Pancreas (tissue), 10 donors: ENCODE measurements around the gene KLHL26. TPM values are rescaled to one million over a fixed set of nuclear protein-coding genes. Genes with fewer than 3 reads are reported as not detected.

Experiments
- ATAC-seq, 4 donors: fragments of 200-7000 bp; cut with Tn5 transposase; one replicate each; pipeline versions ENCODE4 v1.8.0 to v1.9.1; 2020; ENCODE audit warnings: mild to moderate bottlenecking in 4 of 4, moderate library complexity in 4 of 4
- DNase-seq, 6 donors: peaks; one replicate each; pipeline ENCODE4 v3.0.0-alpha.2; 2020
- FAIRE-seq: peaks from 2 replicates; lab custom pipeline; 2012; peaks lifted over from hg19 to GRCh38; lab: Jason Lieb, UNC
- H3K27ac ChIP-seq, 4 donors: fragments of 200-600 bp; sonication (generic); 1 replicate in 3 of 4; 2 replicates in 1 of 4; pipeline versions ENCODE4 v1.5.0 to v1.8.0; 2020
- H3K27me3 ChIP-seq, 4 donors: fragments of 200-600 bp; one replicate each; pipeline ENCODE4 v1.8.0; 2021
- H3K36me3 ChIP-seq, 3 donors: fragments of 200-600 bp; sonication (generic) in 1 of 3; one replicate each; pipeline versions ENCODE4 v1.5.0 to v1.8.0; 2020 to 2021
- H3K4me1 ChIP-seq, 3 donors: fragments of 200-600 bp; one replicate each; pipeline ENCODE4 v1.8.0; 2021
- H3K4me3 ChIP-seq, 4 donors: fragments of 200-600 bp; sonication (generic) in 2 of 4; one replicate each; pipeline versions ENCODE4 v1.5.0 to v1.8.0; 2020 to 2021
- H3K9me3 ChIP-seq, 4 donors: fragments of 200-600 bp; one replicate each; pipeline ENCODE4 v1.8.0; 2021
- WGBS, 2 donors: extraction: QIAGEN DNeasy Blood & Tissue Kit; methylation state at CpG; one replicate each; pipeline ENCODE4 v1.1.7; 2013; 5-methylcytosine and 5-hydroxymethylcytosine counted together
- intact Hi-C, 3 donors: fragments of 100-400 bp; cut with DNase I; formaldehyde crosslinking; loops; one replicate each; pipeline versions ENCODE4 v1.11.1 to v1.14.2; 2022
- polyA plus RNA-seq, 2 donors: library from polyadenylated mRNA; stranded (reverse); fragments of 200-250 nt; gene quantifications; one replicate each; pipeline ENCODE4 v1.2.3, GENCODE V29; 2013
- total RNA-seq, 6 donors: library from RNA; stranded (reverse); fragmentation: NEBNext Ultra II Directional in 4 of 6; extraction: Animal tissue kit (Norgen Biotek cat#: 25700) in 4 of 6; gene quantifications; one replicate each; pipeline versions ENCODE4 v1.2.1 to v1.2.4, GENCODE V29; 2021 to 2023
- TF ChIP-seq, protein P1 (sequence below), 4 donors: fragments of 200-600 bp; sonication (generic) in 3 of 4; IDR thresholded peaks; one replicate each; pipeline versions ENCODE4 v1.5.0 to v1.8.0; 2021; ENCODE audit warnings: antibody characterized with exemption in 4 of 4
- donor health status: healthy with polysubstance abuse.
- donor health status: DM: no; HTN: no; CAD: no; lungs with moderate emphysema.
- donor health status: DM: no; HTN: no; CAD: no.
- donor health status: control.
- donor health status: control.
- donor health status: Bipolar disorder and iron deficiency.
- donor health status: DM: yes; HTN: yes; CAD: no.
- donor health status: DM: no; HTN: no; CAD: no.
- donor health status: DM: no; HTN: no; CAD: no.
- donor health status: DM: yes; HTN: yes; CAD: no.

The KLHL26 gene
- total and polyA plus RNA-seq, 8 donors: 3.2 to 7.8 (median 5.0) TPM

DNA sequence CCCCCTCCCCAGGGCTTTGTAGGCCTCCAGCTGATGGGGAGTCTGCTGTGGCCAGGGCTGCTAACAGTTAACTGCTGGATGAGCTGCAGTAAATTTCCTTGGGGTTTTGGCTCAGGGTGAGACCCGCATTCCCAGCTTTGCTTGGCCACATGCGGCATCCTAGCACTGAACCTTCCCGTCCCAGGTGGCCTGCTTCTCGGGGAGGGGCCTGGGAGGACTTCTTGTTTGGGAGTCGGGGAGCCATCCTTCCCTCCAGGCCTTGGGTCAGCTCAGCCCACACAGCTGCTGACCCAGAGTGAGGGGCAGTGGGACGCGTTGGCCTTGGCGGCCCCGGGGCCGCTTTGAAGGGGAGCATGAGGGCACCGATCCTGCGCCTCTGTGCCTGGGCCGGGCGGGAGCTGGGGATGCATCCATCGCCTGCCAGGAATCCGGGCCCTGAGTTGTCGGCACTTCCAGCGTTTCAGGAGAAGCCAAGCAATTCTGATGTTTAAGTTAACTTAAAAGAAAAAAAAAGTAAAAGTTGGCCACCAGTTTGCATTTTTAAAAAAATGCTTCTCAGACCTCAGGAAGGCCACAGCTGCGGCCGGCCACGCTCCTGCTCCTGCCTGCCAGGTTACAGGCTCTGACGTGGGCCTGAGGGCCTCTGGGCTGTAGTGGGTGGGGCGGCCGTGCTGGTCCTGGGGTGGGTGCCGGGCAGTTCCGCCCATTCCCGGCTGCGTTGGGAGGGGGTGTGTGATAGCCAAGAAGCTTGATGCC lies 74.3 kb downstream of the KLHL26 start:
- no peak for FAIRE-seq
- Histone ChIP-seq H3K9me3 (no peaks in the 10 kb centered on the region), H3K4me3 (no peak overlapping the region), H3K27ac (no peak overlapping the region), H3K36me3 (no peaks in the 10 kb centered on the region), H3K4me1 (no peaks in the 10 kb centered on the region), H3K27me3 (no peaks in the 10 kb centered on the region)
- intact Hi-C loops: no loop called here
- peak in 3 of 4 donors; percentile 41 to 65 (median 55) for ATAC-seq
- TF ChIP-seq, protein P1, sequence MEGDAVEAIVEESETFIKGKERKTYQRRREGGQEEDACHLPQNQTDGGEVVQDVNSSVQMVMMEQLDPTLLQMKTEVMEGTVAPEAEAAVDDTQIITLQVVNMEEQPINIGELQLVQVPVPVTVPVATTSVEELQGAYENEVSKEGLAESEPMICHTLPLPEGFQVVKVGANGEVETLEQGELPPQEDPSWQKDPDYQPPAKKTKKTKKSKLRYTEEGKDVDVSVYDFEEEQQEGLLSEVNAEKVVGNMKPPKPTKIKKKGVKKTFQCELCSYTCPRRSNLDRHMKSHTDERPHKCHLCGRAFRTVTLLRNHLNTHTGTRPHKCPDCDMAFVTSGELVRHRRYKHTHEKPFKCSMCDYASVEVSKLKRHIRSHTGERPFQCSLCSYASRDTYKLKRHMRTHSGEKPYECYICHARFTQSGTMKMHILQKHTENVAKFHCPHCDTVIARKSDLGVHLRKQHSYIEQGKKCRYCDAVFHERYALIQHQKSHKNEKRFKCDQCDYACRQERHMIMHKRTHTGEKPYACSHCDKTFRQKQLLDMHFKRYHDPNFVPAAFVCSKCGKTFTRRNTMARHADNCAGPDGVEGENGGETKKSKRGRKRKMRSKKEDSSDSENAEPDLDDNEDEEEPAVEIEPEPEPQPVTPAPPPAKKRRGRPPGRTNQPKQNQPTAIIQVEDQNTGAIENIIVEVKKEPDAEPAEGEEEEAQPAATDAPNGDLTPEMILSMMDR (IDR thresholded peaks at IDR 0.05): no peak
- 66 to 73% methylated on average over 28 of the region's 28 CpGs for WGBS, 2 donors
- peak in 2 of 6 donors; percentile 36 to 40 for DNase-seq

DNA sequence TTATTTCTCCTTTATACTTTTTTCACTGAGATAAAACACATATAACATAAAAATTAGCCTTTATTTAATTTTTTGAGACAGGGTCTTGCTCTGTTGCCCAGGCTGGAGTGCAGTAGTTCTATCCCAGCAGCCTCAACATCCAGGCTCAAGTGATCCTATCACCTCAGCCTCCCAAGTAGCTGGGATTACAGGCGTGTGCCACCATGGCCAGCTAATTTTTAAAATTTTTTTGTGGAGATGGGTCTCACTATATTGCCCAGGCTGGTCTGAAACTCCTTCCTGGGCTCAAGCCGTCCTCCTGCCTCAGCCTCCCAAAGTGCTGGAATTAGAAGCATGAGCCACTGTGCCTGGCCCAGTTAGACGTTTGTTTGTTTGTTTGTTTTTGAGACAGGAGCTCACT lies 75.1 kb downstream of the KLHL26 start:
- DNase-seq (no peak), FAIRE-seq (no peak), ATAC-seq (no peak)
- intact Hi-C loops: no loop called here
- Histone ChIP-seq H3K27me3 (no peaks in the 10 kb centered on the region), H3K9me3 (no peaks in the 10 kb centered on the region), H3K27ac (no peak overlapping the region), H3K4me3 (no peak overlapping the region), H3K4me1 (no peaks in the 10 kb centered on the region), H3K36me3 (no peaks in the 10 kb centered on the region)
- WGBS, 2 donors: 81 to 82% methylated on average over 3 of the region's 3 CpGs
- TF ChIP-seq, protein P1 (IDR thresholded peaks at IDR 0.05): no peak

DNA sequence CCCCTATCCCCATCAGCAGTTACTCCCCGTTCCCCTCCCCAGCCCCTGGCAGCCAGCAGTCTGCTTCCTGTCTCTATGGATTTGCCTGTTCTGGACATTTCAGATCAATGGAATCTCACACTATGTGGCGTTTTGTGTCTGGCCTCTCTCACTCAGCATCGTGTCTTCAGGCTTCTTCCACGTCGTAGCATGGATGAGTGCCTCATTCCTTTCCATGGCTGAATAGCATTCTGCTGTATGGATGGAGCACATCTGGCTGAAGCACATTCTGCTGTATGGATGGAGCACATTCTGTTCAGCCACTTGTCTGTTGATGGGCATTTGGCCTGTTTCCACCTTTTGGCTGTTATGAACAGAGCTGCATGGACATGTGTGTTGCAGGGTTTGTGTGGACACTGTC lies 76.2 kb downstream of the KLHL26 start:
- no peak for ATAC-seq

DNA sequence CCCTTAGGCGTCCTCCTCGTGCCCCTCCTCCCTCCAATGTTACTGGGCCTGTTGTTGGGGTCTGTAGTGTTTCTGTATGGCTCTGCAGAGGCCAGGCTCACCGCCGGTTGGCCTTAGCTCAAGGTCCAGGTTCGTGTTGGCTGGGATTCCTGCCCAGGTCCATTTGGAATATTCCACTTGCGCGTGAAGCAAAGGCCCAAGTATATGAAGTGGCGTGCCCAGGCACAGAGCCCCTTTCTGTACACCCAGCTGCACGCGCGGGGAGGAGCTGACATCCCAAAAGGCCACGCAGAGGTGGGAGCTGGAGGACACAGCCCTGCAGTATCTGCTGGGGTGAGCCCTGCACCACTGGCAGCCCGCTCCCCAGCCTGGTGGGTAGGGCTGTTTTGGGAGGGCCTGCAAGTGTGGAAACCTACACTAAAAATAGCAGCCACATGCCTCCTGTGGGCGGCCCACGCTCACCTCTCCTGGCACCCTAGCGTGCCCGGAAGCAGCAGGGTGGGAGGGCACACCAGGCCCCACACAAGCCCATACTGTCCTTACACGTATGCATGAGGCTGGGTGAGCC lies 76.8 kb downstream of the KLHL26 start:
- ATAC-seq: no peak
- Histone ChIP-seq H3K9me3 (no peaks in the 10 kb centered on the region), H3K27me3 (no peaks in the 10 kb centered on the region), H3K36me3 (no peaks in the 10 kb centered on the region), H3K4me1 (no peaks in the 10 kb centered on the region), H3K27ac (no peak overlapping the region), H3K4me3 (no peak overlapping the region)
- intact Hi-C loops: no loop called here
- DNase-seq: no peak
- WGBS, 2 donors: 88 to 89% methylated on average over 18 of the region's 18 CpGs
- no peak for FAIRE-seq
- TF ChIP-seq, protein P1 (IDR thresholded peaks at IDR 0.05): no peak

More for the DNA sequence above, 76.2 kb downstream of the KLHL26 start:
- Histone ChIP-seq H3K4me1 (no peaks in the 10 kb centered on the region), H3K9me3 (no peaks in the 10 kb centered on the region), H3K27me3 (no peaks in the 10 kb centered on the region), H3K4me3 (no peak overlapping the region), H3K36me3 (no peaks in the 10 kb centered on the region), H3K27ac (no peak overlapping the region)
- WGBS, 2 donors: 82 to 84% methylated on average over 5 of the region's 5 CpGs
- TF ChIP-seq, protein P1 (IDR thresholded peaks at IDR 0.05): no peak
- DNase-seq (no peak), FAIRE-seq (no peak)
- intact Hi-C loops: no loop called here

DNA sequence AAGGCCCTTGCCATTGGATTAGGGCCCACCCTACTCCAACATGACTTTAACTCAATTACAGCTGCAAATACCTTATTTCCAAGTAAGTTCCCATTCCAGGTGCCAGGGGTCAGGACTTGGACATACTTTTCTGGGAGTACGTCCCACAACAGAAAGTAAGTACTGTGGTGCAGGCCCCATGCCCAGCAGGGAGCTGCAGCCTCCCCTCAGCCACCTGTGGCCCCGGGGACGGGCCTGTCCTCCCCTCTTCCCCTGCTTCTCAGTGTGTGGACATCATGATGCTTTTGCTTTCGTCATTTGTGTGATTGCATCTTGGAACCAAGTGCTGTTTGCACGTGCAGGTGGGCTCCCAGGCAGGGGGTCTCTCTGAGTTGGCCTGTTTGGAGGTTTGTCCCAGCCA lies 78.6 kb downstream of the KLHL26 start:
- 84 to 86% methylated on average over 5 of the region's 5 CpGs for WGBS, 2 donors
- Histone ChIP-seq H3K27me3 (no peaks in the 10 kb centered on the region), H3K36me3 (no peaks in the 10 kb centered on the region), H3K4me3 (no peak overlapping the region), H3K9me3 (no peaks in the 10 kb centered on the region), H3K27ac (no peak overlapping the region), H3K4me1 (no peaks in the 10 kb centered on the region)
- ATAC-seq (no peak), FAIRE-seq (no peak), DNase-seq (no peak)
- intact Hi-C loops: no loop called here
- TF ChIP-seq, protein P1 (IDR thresholded peaks at IDR 0.05): no peak
